Right atrium auricular region (tissue), 2 donors: Measurements from ENCODE around the gene UTP25. TPM values are rescaled to one million over a fixed set of nuclear protein-coding genes. Genes with fewer than 3 reads are reported as not detected.
A peak's percentile ranks its signal among the peaks of the same experiment; 100 is the strongest.

Source experiments
- DNase-seq: peaks from one replicate; pipeline ENCODE4 v3.0.0-alpha.2; 2019; ENCODE audit warnings: low spot score
- H3K27ac ChIP-seq, 2 donors: fragments of 200-600 bp; sonication (generic); 1 replicate in 1 of 2; 2 replicates in 1 of 2; pipeline ENCODE4 v1.5.1; 2016 to 2019
- H3K27me3 ChIP-seq, 2 donors: fragments of 200-600 bp; sonication (generic); one replicate each; pipeline versions ENCODE4 v1.5.1 to v1.6.0; 2017 to 2019
- H3K36me3 ChIP-seq: fragments of 200-600 bp; sonication (generic); one replicate; pipeline ENCODE4 v1.5.1; 2016
- H3K4me1 ChIP-seq, 2 donors: fragments of 200-600 bp; sonication (generic); one replicate each; pipeline versions ENCODE4 v1.5.1 to v1.6.0; 2017 to 2019
- H3K4me3 ChIP-seq, 2 donors: fragments of 200-600 bp; sonication (generic); 1 replicate in 1 of 2; 2 replicates in 1 of 2; pipeline ENCODE4 v1.5.1; 2017 to 2019; ENCODE audit warnings: mild to moderate bottlenecking in 1 of 2, moderate library complexity in 1 of 2
- H3K9me3 ChIP-seq, 2 donors: fragments of 200-600 bp; sonication (generic); one replicate each; pipeline ENCODE4 v1.5.1; 2019
- CTCF ChIP-seq, 2 donors: fragments of 200-600 bp; sonication (generic); IDR thresholded peaks; one replicate each; pipeline ENCODE4 v1.5.1; 2019; ENCODE audit warnings: antibody characterized with exemption in 2 of 2
- total RNA-seq, 2 donors: library from RNA; depleted of rRNA; stranded (reverse); fragments of >200 nt; gene quantifications; one replicate each; pipeline ENCODE4 v1.1.0, GENCODE V29; 2016

The UTP25 gene
- total RNA-seq, 2 donors from 2014 or later = 2.8 to 3.9 TPM

- Histone ChIP-seq H3K27ac (no peak overlapping the region), H3K4me1 (no peaks in the 10 kb centered on the region), H3K9me3 (no peaks in the 10 kb centered on the region), H3K27me3 (no peaks in the 10 kb centered on the region), H3K36me3 (no peaks in the 10 kb centered on the region), H3K4me3 (no peak overlapping the region)
- no peak for TF ChIP-seq CTCF (IDR thresholded peaks at IDR 0.05)
- no peak for DNase-seq
Observed at GRCh38 chr1:209882942-209883340, 55.2 kb downstream of the UTP25 start.

DNA sequence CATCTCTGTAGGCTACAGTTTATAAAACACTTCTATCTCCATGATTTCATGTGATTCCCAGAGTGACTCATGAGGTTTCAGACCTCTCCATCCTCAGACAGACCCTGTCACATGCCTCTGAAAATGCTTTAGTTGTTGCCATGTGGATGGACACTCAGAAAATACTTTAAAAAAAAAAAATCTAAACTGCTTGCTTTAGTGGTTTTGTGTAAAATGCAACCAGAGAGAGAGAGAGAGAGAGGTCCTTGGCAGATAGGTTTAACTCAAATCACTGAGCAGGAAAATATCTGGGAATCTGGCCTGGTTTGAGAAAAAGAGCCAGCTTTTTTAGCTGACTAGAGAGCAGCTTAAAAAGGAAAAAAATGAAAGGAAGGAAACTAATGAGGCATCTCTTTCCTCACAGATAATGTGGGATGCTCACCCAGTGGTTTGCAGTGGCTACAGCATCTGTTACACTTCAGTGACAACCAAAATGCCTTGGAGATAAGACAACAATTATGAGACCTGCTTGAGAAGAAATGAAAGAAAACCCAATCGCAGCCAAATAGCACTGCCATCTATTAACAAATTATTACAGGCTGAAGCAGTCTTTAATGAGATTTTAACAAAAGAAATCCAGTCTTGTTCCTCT, 55.7 kb downstream of the UTP25 start:
- Histone ChIP-seq H3K36me3 (no peaks in the 10 kb centered on the region), H3K4me1 (no peaks in the 10 kb centered on the region), H3K9me3 (no peaks in the 10 kb centered on the region), H3K27ac (no peak overlapping the region), H3K27me3 (no peaks in the 10 kb centered on the region), H3K4me3 (no peak overlapping the region)
- DNase-seq = no peak
- TF ChIP-seq CTCF (IDR thresholded peaks at IDR 0.05) = no peak

- no peaks in the 10 kb centered on the region for H3K4me1 ChIP-seq
- no peak overlapping the region for H3K27ac ChIP-seq
- no peaks in the 10 kb centered on the region for H3K27me3 ChIP-seq
- no peak for TF ChIP-seq CTCF (IDR thresholded peaks at IDR 0.05)
- H3K36me3 ChIP-seq = no peaks in the 10 kb centered on the region
- H3K4me3 ChIP-seq = no peak overlapping the region
- no peaks in the 10 kb centered on the region for H3K9me3 ChIP-seq
- no peak for DNase-seq
Observed at GRCh38 chr1:209884249-209884648, 56.5 kb downstream of the UTP25 start.

GRCh38 chr1:209884665-209885117, 56.9 kb downstream of the UTP25 start:
- TF ChIP-seq CTCF (IDR thresholded peaks at IDR 0.05) = no peak
- H3K27ac ChIP-seq = no peak overlapping the region
- no peaks in the 10 kb centered on the region for H3K4me1 ChIP-seq
- H3K36me3 ChIP-seq = no peaks in the 10 kb centered on the region
- H3K9me3 ChIP-seq = no peaks in the 10 kb centered on the region
- peak; percentile 60 for DNase-seq
- no peaks in the 10 kb centered on the region for H3K27me3 ChIP-seq
- no peak overlapping the region for H3K4me3 ChIP-seq

- no peak overlapping the region for H3K4me3 ChIP-seq
- DNase-seq = no peak
- H3K36me3 ChIP-seq = no peaks in the 10 kb centered on the region
- H3K27me3 ChIP-seq = no peaks in the 10 kb centered on the region
- no peaks in the 10 kb centered on the region for H3K9me3 ChIP-seq
- no peaks in the 10 kb centered on the region for H3K4me1 ChIP-seq
- no peak for TF ChIP-seq CTCF (IDR thresholded peaks at IDR 0.05)
- H3K27ac ChIP-seq = no peak overlapping the region
Observed at GRCh38 chr1:209885403-209886218, 57.8 kb downstream of the UTP25 start.
